GM18507 (cell line): ENCODE measurements around the gene MMEL1.
"Not testable (repeated sequence)": the region's sequence is repeated elsewhere in the genome, so short reads cannot be mapped to it uniquely, and the experiment has no call there.

Source experiments
- DNase-seq: peaks from one replicate; pipeline ENCODE4 v3.0.0; 2011; ENCODE audit warnings: low read depth; ENCODE audit not compliant: insufficient read length; ENCODE audit errors: extremely low spot score
- FAIRE-seq: peaks from 2 replicates; lab custom pipeline; 2011; peaks lifted over from hg19 to GRCh38; lab: Jason Lieb, UNC

The MMEL1 gene

GRCh38 chr1:2629627-2630497 lies 3.0 kb downstream of the MMEL1 start:
- no peak for DNase-seq
- no peak for FAIRE-seq

- FAIRE-seq: no peak
- DNase-seq: no peak
Observed at GRCh38 chr1:2628933-2629626, 3.7 kb downstream of the MMEL1 start.

GRCh38 chr1:2628191-2628932 lies 4.5 kb downstream of the MMEL1 start:
- no peak for FAIRE-seq
- no peak for DNase-seq

- no peak for DNase-seq
- no peak for FAIRE-seq
Observed at GRCh38 chr1:2627746-2628145, 5.1 kb downstream of the MMEL1 start.

GRCh38 chr1:2625748-2626147 lies 7.1 kb downstream of the MMEL1 start:
- not testable (repeated sequence) for FAIRE-seq, DNase-seq

- DNase-seq: no peak
- no peak for FAIRE-seq
Observed at GRCh38 chr1:2625311-2625710, 7.5 kb downstream of the MMEL1 start.

GRCh38 chr1:2624735-2625300 lies 8.0 kb downstream of the MMEL1 start:
- FAIRE-seq (no peak), DNase-seq (no peak)

GRCh38 chr1:2623571-2624337 lies 9.1 kb downstream of the MMEL1 start:
- FAIRE-seq (no peak), DNase-seq (no peak)

GRCh38 chr1:2617971-2618470 lies 14.8 kb downstream of the MMEL1 start:
- DNase-seq (no peak), FAIRE-seq (no peak)

GRCh38 chr1:2614145-2614544 lies 18.7 kb downstream of the MMEL1 start:
- DNase-seq (no peak), FAIRE-seq (no peak)

- FAIRE-seq (no peak), DNase-seq (no peak)
Observed at GRCh38 chr1:2612591-2613365, 20.0 kb downstream of the MMEL1 start.

- FAIRE-seq (no peak), DNase-seq (no peak)
Observed at GRCh38 chr1:2611621-2612437, 21.0 kb downstream of the MMEL1 start.

- DNase-seq (peak; percentile 22), FAIRE-seq (no peak)
Observed at GRCh38 chr1:2611031-2611501, 21.8 kb downstream of the MMEL1 start.

GRCh38 chr1:2610036-2610959 lies 22.5 kb downstream of the MMEL1 start:
- DNase-seq (no peak), FAIRE-seq (no peak)

GRCh38 chr1:2609319-2610035 lies 23.3 kb downstream of the MMEL1 start:
- FAIRE-seq (no peak), DNase-seq (no peak)

- DNase-seq: no peak
- no peak for FAIRE-seq
Observed at GRCh38 chr1:2607641-2608091, 25.1 kb downstream of the MMEL1 start.
